CD4-positive, alpha-beta T cell treated with Interleukin-17A for 1 hour (primary cell): ENCODE data around the gene TNRC6C.

Experiments used
- DNase-seq: peaks from one replicate; pipeline ENCODE4 v3.0.0-alpha.2; 2020

TNRC6C gene

GRCh38 chr17:78140169-78141051, 181.9 kb downstream of the TNRC6C start:
- DNase-seq, result peak; percentile 97

GRCh38 chr17:78141437-78142118, 183.1 kb downstream of the TNRC6C start:
- no peak for DNase-seq

DNA sequence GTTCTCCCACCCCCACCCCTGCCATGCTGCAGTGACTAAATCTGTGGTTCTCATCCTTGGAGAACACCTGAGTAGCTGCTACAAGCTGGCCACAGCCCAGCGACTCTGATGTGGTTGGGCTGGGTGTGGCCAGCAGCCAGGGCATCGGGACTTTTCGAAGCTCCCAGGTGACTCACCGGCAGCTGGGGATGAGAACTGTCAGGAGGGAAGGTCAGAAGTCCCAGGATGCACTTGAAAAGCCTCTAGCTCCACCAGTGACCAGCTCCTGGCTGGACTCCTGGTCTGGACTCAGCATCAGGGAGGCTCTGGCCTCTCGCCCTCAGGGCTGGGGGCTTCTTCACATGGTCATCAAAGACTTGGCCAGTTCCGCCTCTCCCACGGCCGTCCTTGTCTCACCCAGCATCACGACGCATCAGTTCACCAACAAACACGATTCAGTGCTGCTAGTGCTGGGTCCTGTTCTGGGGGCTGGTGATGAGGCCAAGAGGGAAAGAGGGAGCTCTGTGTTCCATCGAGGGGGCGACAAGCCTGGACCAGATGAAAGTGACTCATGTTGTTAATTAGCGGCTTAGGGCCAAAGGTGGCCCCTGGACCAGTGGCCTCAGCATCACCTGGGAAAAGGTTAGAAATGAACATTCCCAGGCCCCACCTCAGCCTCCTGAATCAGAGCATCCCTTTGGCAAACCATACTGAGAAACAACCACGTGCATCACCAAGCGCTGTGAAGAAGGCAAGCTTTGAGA, 183.8 kb downstream of the TNRC6C start:
- no peak for DNase-seq

GRCh38 chr17:78143214-78144146, 185.0 kb downstream of the TNRC6C start:
- DNase-seq, result no peak

DNA sequence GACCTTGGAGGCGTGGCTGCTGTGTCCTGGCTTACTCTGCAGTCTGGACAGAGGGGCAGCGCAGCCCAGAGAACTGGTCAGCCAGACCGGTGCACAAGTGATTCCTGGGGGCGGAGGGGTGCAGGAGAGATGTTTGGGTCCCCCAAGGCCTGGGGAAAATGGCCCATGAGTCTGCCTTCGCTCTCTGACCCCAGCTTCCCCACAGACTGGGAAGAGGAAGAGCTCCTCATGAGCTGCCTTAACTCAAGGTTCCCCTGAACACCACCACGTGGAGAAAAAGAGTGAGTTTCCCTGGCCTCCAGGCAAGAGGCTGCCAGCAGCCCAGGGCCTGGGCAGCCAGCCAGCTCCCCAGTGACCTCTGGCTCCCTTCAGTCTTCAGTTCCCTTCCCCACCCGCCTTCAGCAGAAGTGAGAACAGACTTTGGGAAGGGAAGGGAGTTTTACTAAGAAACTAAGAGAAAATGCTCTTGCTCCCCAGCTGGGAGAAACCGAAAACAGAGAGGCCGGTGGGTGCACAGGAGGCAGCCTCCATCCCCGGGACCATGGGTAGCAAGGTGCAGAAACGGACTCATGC, 185.7 kb downstream of the TNRC6C start:
- DNase-seq, result no peak

- no peak for DNase-seq
Measured at GRCh38 chr17:78144736-78145641, 186.5 kb downstream of the TNRC6C start.

DNA sequence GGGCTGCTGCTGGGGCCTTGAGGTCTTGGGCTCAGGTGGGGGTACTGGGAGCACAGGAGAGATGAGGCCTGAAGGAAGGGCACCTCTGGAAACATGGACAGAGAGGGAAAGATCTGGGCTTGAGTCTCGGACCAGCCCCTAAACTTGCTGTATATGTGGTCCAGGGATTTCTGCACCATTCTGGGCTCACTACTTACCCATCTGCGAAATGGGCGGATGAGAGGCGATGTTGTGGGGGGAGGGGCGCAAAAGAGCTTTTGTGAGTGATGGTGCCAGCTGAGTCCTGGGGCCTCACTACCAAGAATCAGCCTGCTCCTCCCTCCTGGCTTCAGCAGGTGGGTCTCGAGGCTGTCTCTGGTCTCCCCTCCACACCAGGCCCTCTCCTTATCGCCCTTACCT, 188.0 kb downstream of the TNRC6C start:
- no peak for DNase-seq

DNA sequence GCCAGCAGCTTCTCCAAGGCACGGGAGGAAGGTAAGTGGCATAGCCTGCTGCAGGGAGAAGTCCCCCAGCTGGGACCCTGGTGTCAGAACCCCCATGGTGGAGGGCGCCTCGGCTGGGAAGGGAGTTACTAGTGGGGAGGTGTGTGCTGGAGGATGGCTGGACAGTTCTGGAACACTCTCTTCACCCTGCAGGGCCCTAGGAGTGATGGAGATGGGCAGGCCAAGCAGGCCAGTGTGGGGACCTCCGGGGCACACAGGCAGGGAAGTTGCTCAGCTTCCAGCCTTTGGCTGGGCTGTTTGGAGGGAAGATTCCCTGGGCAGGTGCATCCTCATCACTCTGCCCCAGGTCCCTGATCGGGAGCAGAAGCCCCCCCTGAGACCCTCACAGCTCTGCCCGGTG, 188.4 kb downstream of the TNRC6C start:
- no peak for DNase-seq

GRCh38 chr17:78147315-78147998, 189.0 kb downstream of the TNRC6C start:
- no peak for DNase-seq

DNA sequence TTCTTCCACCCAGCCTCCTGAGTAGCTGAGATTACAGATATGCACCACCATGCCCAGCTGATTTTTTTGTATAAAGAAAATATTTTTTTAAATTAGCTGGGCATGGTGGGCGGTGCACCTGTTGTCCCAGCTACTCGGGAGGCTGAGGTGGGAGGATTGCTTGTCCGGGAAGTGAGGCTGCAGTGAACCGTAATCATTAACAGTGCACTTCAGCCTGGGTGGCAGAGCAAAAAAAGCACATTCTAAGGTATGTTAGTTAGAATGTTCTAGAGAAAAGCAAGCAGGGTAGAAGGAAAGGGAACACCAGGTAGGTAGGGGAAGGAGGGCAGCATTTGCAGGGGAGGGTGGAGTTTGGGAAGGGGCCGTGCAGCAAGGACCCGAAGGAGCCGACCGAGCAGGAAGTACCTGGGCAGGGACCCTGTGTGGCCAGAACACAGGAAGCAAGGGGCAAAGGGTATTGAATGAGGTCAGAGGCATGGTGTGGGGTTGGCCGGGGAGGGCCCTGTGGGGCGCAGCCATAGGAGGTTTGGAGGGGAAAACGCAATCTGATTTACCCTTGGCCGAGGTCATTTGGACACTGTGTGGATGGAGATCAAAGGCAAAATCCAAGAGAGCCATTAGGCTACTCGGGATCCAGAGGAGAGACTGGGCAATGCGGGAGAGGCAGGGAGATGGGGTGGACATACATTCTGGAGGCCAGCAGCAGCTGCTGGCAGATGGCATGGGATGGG, 189.9 kb downstream of the TNRC6C start:
- DNase-seq, result no peak

GRCh38 chr17:78151514-78152008, 193.1 kb downstream of the TNRC6C start:
- no peak for DNase-seq

DNA sequence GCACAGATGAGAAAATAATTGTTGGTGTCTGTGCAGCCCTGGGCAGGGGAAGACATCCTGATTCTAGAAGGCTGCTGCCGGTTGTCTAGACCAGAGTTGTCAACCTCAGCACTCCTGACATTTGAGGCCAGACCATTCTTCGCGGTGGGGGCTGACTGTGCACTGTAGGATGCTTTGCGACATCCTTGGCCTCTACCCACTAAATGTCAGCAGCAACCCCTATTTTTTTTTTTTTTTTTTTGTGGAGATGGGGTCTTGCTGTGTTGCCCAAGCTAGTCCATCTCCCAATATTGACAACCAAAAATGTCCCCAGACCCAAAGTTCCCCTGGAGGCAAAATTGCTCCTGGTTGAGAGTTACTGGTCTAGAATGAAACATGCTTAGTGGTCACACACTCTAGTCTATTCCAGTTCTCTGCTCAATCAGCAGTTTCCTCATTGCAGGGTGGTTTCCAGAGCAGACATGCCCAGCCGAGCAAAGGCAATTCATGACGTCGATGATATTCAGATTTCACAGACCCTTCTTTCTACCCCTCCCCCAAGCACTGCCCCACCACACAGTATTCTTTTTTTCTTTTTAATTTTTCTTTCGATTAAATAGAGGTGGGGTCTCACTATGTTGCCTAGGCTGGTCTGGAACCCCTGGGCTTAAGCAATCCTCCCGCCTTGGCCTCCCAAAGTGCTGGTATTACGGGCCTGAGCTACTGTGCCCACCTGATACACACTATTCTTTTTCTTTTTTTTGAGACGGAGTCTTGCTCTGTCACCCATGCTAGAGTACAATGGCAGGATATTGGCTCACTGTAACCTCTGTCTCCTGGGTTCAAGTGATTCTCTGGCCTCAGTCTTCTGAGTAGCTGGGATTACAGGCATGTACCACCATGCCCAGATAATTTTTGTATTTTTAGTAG, 196.7 kb downstream of the TNRC6C start:
- DNase-seq, result no peak
